HepG2 (cell line): ENCODE data around the gene FKBP1B. TPM values are rescaled to one million over a fixed set of nuclear protein-coding genes. Genes with fewer than 3 reads are reported as not detected.

ENCODE experiments used
- DPF2 ChIP-seq: sonication (generic); formaldehyde crosslinking; IDR thresholded peaks from 2 replicates; pipeline ENCODE4 v1.4.0; 2020; ENCODE audit warnings: mild to moderate bottlenecking, low read depth, missing genetic modification reagents, borderline replicate concordance
- DRAP1 ChIP-seq: IDR thresholded peaks from 2 replicates; pipeline ENCODE4 v1.6.1; 2016; ENCODE audit warnings: missing genetic modification reagents, missing compliant biosample characterization
- FOXA1 ChIP-seq, 2 experiments: fragments of 450-650 bp in 1 of 2; sonication (generic) in 1 of 2; formaldehyde crosslinking in 1 of 2; IDR thresholded peaks; 2 replicates each; pipeline versions ENCODE4 v1.4.0 to v1.6.1; 2016 to 2020; ENCODE audit warnings: missing genetic modification reagents in 1 of 2
- GMEB1 ChIP-seq: sonication (generic); formaldehyde crosslinking; IDR thresholded peaks from 2 replicates; pipeline ENCODE4 v1.5.1; 2020; ENCODE audit warnings: missing genetic modification reagents, mild to moderate bottlenecking, borderline replicate concordance
- GZF1 ChIP-seq: sonication (generic); formaldehyde crosslinking; IDR thresholded peaks from 2 replicates; pipeline ENCODE4 v1.5.1; 2020; ENCODE audit warnings: mild to moderate bottlenecking, missing genetic modification reagents
- HOXA9 ChIP-seq: sonication (generic); formaldehyde crosslinking; IDR thresholded peaks from 2 replicates; pipeline ENCODE4 v1.8.1; 2022; ENCODE audit warnings: missing genetic modification reagents, mild to moderate bottlenecking, moderate library complexity, borderline replicate concordance
- ISX ChIP-seq: sonication (generic); formaldehyde crosslinking; conservative IDR thresholded peaks from 2 replicates; pipeline ENCODE4 v1.5.0; 2020; ENCODE audit warnings: missing genetic modification reagents
- MBD4 ChIP-seq: IDR thresholded peaks from 2 replicates; pipeline ENCODE4 v1.6.1; 2012; ENCODE audit warnings: low read length, inconsistent platforms, borderline replicate concordance
- SETDB1 ChIP-seq: sonication (generic); formaldehyde crosslinking; IDR thresholded peaks from 2 replicates; pipeline ENCODE4 v1.5.1; 2020; ENCODE audit warnings: missing genetic modification reagents, mild to moderate bottlenecking, borderline replicate concordance
- SIX4 ChIP-seq: sonication (generic); formaldehyde crosslinking; IDR thresholded peaks from 2 replicates; pipeline ENCODE4 v1.4.0; 2020; ENCODE audit warnings: missing genetic modification reagents
- SMAD9 ChIP-seq: sonication (generic); formaldehyde crosslinking; IDR thresholded peaks from 2 replicates; pipeline ENCODE4 v1.5.1; 2020; ENCODE audit warnings: mild to moderate bottlenecking, missing genetic modification reagents
- STAG1 ChIP-seq: sonication (generic); formaldehyde crosslinking; IDR thresholded peaks from 2 replicates; pipeline ENCODE4 v1.4.0; 2020; ENCODE audit warnings: missing genetic modification reagents
- THAP9 ChIP-seq: sonication (generic); formaldehyde crosslinking; IDR thresholded peaks from 2 replicates; pipeline ENCODE4; 2020; ENCODE audit warnings: missing genetic modification reagents, mild to moderate bottlenecking, borderline replicate concordance
- TIGD3 ChIP-seq: sonication (generic); formaldehyde crosslinking; IDR thresholded peaks from 2 replicates; pipeline ENCODE4 v1.5.1; 2020; ENCODE audit warnings: mild to moderate bottlenecking, missing genetic modification reagents, borderline replicate concordance
- ZBTB1 ChIP-seq: sonication (generic); formaldehyde crosslinking; IDR thresholded peaks from 2 replicates; pipeline ENCODE4 v1.4.0; 2020; ENCODE audit warnings: missing genetic modification reagents, borderline replicate concordance
- ZBTB38 ChIP-seq: sonication (generic); formaldehyde crosslinking; IDR thresholded peaks from 2 replicates; pipeline ENCODE4 v1.5.1; 2020; ENCODE audit warnings: mild to moderate bottlenecking, missing genetic modification reagents
- ZNF572 ChIP-seq: sonication (generic); formaldehyde crosslinking; IDR thresholded peaks from 2 replicates; pipeline ENCODE4 v1.5.1; 2020; ENCODE audit warnings: mild to moderate bottlenecking, missing genetic modification reagents
- ZNF790 ChIP-seq: sonication (generic); formaldehyde crosslinking; IDR thresholded peaks from 2 replicates; pipeline ENCODE4 v1.8.0; 2022; ENCODE audit warnings: missing genetic modification reagents, mild to moderate bottlenecking, borderline replicate concordance
- ZSCAN31 ChIP-seq: sonication (generic); formaldehyde crosslinking; IDR thresholded peaks from 2 replicates; pipeline ENCODE4 v1.5.0; 2020; ENCODE audit warnings: low read depth, mild to moderate bottlenecking, missing genetic modification reagents
- polyA plus RNA-seq, 8 experiments: library from polyadenylated mRNA; depleted of rRNA in 3 of 8; stranded (reverse) in 7 of 8; unstranded in 1 of 8; fragments of >200 nt; fragmentation: Illumina TruSeq in 4 of 8; extraction: Trizol in 4 of 8; gene quantifications; 2 replicates each; pipeline versions ENCODE4 v1.2.1 to v1.2.3, GENCODE V29; 2011 to 2016; ENCODE audit warnings: low read depth in 4 of 8, missing spikeins in 1 of 8, mixed read lengths in 1 of 8; ENCODE audit not compliant: insufficient read depth in 1 of 8
- total RNA-seq, 5 experiments: library from RNA; depleted of rRNA; stranded (reverse); fragments of >200 nt; fragmentation: Illumina TruSeq; extraction: Trizol; gene quantifications; 2 replicates each; pipeline ENCODE4 v1.2.3, GENCODE V29; 2016; ENCODE audit warnings: low read depth in 1 of 5

Gene FKBP1B
- total and polyA plus RNA-seq, 2 of the 13 experiments (the other 11 are each of a cell fraction or from before 2014, with no cell fraction given): 35.2 to 96.3 TPM

- TF ChIP-seq ZNF790: peak; percentile 80; the same call in 1 of the 2 replicates
- TF ChIP-seq STAG1: peak; percentile 81
- TF ChIP-seq DPF2 (CRISPR knock-in tag): no peak; the same call in 1 of the 2 replicates
- TF ChIP-seq MBD4: no peak
- no peak; the same call in 1 of the 2 replicates for TF ChIP-seq GMEB1 (CRISPR knock-in tag)
- no peak for TF ChIP-seq GZF1 (CRISPR knock-in tag)
- 0 out of 2 replicates have a peak, but pooled peaks have one; percentile 10 for TF ChIP-seq ZBTB1 (CRISPR knock-in tag)
- peak; percentile 89 for TF ChIP-seq DRAP1 (CRISPR knock-in tag)
- peak; percentile 81 for TF ChIP-seq ZBTB38 (CRISPR knock-in tag)
- no peak; the same call in 1 of the 2 replicates for TF ChIP-seq TIGD3 (CRISPR knock-in tag)
- TF ChIP-seq FOXA1 (IDR thresholded peaks at IDR 0.05): no peak
- TF ChIP-seq FOXA1 (CRISPR knock-in tag; IDR thresholded peaks at IDR 0.05): no peak
- TF ChIP-seq SETDB1 (CRISPR knock-in tag): no peak
- 0 out of 2 replicates have a peak, but pooled peaks have one; percentile 10 for TF ChIP-seq ISX (CRISPR knock-in tag)
- TF ChIP-seq SIX4: no peak
- TF ChIP-seq ZSCAN31 (CRISPR knock-in tag): peak; percentile 98
- TF ChIP-seq THAP9 (CRISPR knock-in tag): peak; percentile 86
- TF ChIP-seq ZNF572 (CRISPR knock-in tag): peak; percentile 80; the same call in 1 of the 2 replicates
- no peak; the same call in 1 of the 2 replicates for TF ChIP-seq HOXA9 (CRISPR knock-in tag)
- peak; percentile 82; the same call in 1 of the 2 replicates for TF ChIP-seq SMAD9
Measured at GRCh38 chr2:24084386-24085199, 35.1 kb downstream of the FKBP1B start, which contains the start of gene TP53I3 (continued).
